ENCODE results near the gene MICAL3. TPM values are rescaled to one million over a fixed set of nuclear protein-coding genes. Genes with fewer than 3 reads are reported as not detected.
"Not testable (repeated sequence)": the region's sequence is repeated elsewhere in the genome, so short reads cannot be mapped to it uniquely, and the experiment has no call there.

MICAL3 gene
- total RNA-seq, 4 donors from 2014 or later: 45.2 to 56.3 (median 46.3) TPM

- DNase-seq (ENCODE audit: low spot score in 2 of 2): no peak
- H3K27me3 ChIP-seq: no peaks in the 10 kb centered on the region
- peaks cover 0 to 28% (median 25%) of the 10 kb centered on the region in 4 donors for H3K4me1 ChIP-seq
- no peak for TF ChIP-seq POLR2A (IDR thresholded peaks at IDR 0.05)
- no peak for TF ChIP-seq CTCF (IDR thresholded peaks at IDR 0.05)
- peak in 1 of 2 donors; percentile 29 for TF ChIP-seq EP300 (IDR thresholded peaks at IDR 0.05)
- H3K9me3 ChIP-seq: no peaks in the 10 kb centered on the region
- no peak overlapping the region for H3K4me3 ChIP-seq
- 21 to 39% methylated on average over 3 to 4 of the region's 4 CpGs for WGBS, 2 donors
- H3K27ac ChIP-seq: peak overlapping the region; percentile 10 to 86 (median 81)
- H3K36me3 ChIP-seq: no peaks in the 10 kb centered on the region
These were observed 31.9 kb upstream of the MICAL3 start for GRCh38 chr22:18056161-18056666.

- peak overlapping the region; percentile 10 to 86 (median 81) for H3K27ac ChIP-seq
- H3K4me1 ChIP-seq: peaks cover 0 to 28% (median 23%) of the 10 kb centered on the region in 4 donors
- H3K36me3 ChIP-seq: no peaks in the 10 kb centered on the region
- H3K4me3 ChIP-seq: no peak overlapping the region
- TF ChIP-seq POLR2A (IDR thresholded peaks at IDR 0.05) (no peak), CTCF (IDR thresholded peaks at IDR 0.05) (no peak), EP300 (IDR thresholded peaks at IDR 0.05) (no peak)
- 85 to 88% methylated on average over 7 of the region's 7 CpGs for WGBS, 2 donors
- H3K27me3 ChIP-seq: no peaks in the 10 kb centered on the region
- H3K9me3 ChIP-seq: no peaks in the 10 kb centered on the region
- no peak for DNase-seq (ENCODE audit: low spot score in 2 of 2)
These were observed 31.3 kb upstream of the MICAL3 start for GRCh38 chr22:18055619-18056160.

GRCh38 chr22:18053216-18053946, 29.0 kb upstream of the MICAL3 start:
- H3K27ac ChIP-seq: not testable (repeated sequence)

GRCh38 chr22:18051113-18051512, 26.8 kb upstream of the MICAL3 start:
- not testable (repeated sequence) for H3K36me3 ChIP-seq; H3K4me1 ChIP-seq; H3K27ac ChIP-seq; H3K27me3 ChIP-seq; DNase-seq (ENCODE audit: low spot score in 2 of 2); H3K9me3 ChIP-seq; H3K4me3 ChIP-seq
- WGBS, 2 donors: 74 to 76% methylated on average over 12 of the region's 12 CpGs

More at GRCh38 chr22:18053216-18053946, 29.0 kb upstream of the MICAL3 start:
- 93 to 98% methylated on average over 13 to 30 of the region's 49 CpGs for WGBS, 2 donors
- DNase-seq (ENCODE audit: low spot score in 2 of 2); H3K36me3 ChIP-seq; H3K4me3 ChIP-seq; H3K9me3 ChIP-seq; H3K27me3 ChIP-seq: not testable (repeated sequence)
- peaks cover 0 to 28% (median 23%) of the 10 kb centered on the region in 4 donors for H3K4me1 ChIP-seq

- H3K36me3 ChIP-seq: no peaks in the 10 kb centered on the region
- H3K27me3 ChIP-seq: no peaks in the 10 kb centered on the region
- H3K9me3 ChIP-seq: no peaks in the 10 kb centered on the region
- H3K4me3 ChIP-seq: no peak overlapping the region
- 77 to 85% methylated on average over 5 of the region's 5 CpGs for WGBS, 2 donors
- no peak overlapping the region for H3K27ac ChIP-seq
- H3K4me1 ChIP-seq: peaks cover 0 to 7% (median 4%) of the 10 kb centered on the region in 4 donors
- no peak for DNase-seq (ENCODE audit: low spot score in 2 of 2)
- no peak for TF ChIP-seq CTCF (IDR thresholded peaks at IDR 0.05)
- TF ChIP-seq POLR2A (IDR thresholded peaks at IDR 0.05): no peak
- no peak for TF ChIP-seq EP300 (IDR thresholded peaks at IDR 0.05)
These were observed 25.7 kb upstream of the MICAL3 start for GRCh38 chr22:18050065-18050464.

GRCh38 chr22:18048441-18048898, 24.1 kb upstream of the MICAL3 start:
- peaks cover 0 to 21% (median 15%) of the 10 kb centered on the region in 4 donors for H3K4me1 ChIP-seq
- peak overlapping the region in 1 of 4 donors; percentile 29 for H3K4me3 ChIP-seq
- no peaks in the 10 kb centered on the region for H3K27me3 ChIP-seq
- H3K27ac ChIP-seq: peak overlapping the region in 3 of 4 donors; percentile 36 to 76 (median 52)
- no peaks in the 10 kb centered on the region for H3K36me3 ChIP-seq
- TF ChIP-seq POLR2A (IDR thresholded peaks at IDR 0.05): no peak
- no peak for TF ChIP-seq CTCF (IDR thresholded peaks at IDR 0.05)
- TF ChIP-seq EP300 (IDR thresholded peaks at IDR 0.05): peak in 1 of 2 donors; percentile 23
- WGBS, 2 donors: 66 to 72% methylated on average over 28 to 29 of the region's 29 CpGs
- H3K9me3 ChIP-seq: no peaks in the 10 kb centered on the region
- DNase-seq (ENCODE audit: low spot score in 2 of 2): no peak

All from tibial nerve (tissue), 4 donors.